GM12875 (cell line): ENCODE results near the gene MEIOB.
"Not testable (repeated sequence)": the region's sequence is repeated elsewhere in the genome, so short reads cannot be mapped to it uniquely, and the experiment has no call there.

Source experiments
- H3K4me3 ChIP-seq: one replicate; pipeline ENCODE4 v1.5.1; 2011; ENCODE audit warnings: low read depth, low read length, control low read depth
- TF ChIP-seq, protein P1 (sequence below): IDR thresholded peaks from 2 replicates; pipeline ENCODE4 v1.5.1; 2011; ENCODE audit warnings: low read depth, mild to moderate bottlenecking, control low read depth, inconsistent platforms, low read length, moderate library complexity, borderline replicate concordance; ENCODE audit not compliant: insufficient read depth

The MEIOB gene, protein sequence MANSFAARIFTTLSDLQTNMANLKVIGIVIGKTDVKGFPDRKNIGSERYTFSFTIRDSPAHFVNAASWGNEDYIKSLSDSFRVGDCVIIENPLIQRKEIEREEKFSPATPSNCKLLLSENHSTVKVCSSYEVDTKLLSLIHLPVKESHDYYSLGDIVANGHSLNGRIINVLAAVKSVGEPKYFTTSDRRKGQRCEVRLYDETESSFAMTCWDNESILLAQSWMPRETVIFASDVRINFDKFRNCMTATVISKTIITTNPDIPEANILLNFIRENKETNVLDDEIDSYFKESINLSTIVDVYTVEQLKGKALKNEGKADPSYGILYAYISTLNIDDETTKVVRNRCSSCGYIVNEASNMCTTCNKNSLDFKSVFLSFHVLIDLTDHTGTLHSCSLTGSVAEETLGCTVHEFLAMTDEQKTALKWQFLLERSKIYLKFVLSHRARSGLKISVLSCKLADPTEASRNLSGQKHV

DNA sequence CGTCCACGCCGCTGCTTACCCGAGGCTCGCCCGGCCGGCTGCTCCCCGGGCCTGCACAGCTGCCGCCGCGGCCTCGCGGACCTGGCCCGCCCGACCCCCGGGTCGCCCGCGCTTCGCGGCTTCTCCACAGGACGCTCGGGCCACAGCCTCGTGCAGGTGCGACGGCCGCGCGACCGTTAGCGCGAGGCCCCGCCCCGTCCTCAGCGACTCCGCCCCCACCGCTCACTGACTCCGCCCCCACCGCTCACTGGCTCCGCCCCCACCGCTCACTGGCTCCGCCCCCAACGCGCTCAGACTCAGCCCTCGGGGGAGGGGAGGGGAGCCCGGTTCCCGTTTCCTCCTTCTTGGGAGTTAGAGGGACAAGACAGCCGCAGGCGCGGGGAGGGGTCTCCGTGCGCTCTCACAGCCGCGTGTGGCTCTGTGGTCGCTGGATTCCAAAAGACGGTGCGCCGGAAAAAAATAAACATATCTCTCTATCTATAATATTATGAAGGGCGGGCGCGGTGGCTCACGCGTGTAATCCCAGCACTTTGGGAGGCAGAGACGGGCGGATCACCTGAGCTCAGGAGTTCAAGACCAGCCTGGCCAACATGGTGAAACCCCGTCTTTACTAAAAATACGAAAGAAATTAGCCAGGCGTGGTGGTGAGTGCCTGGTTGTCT lies at the start of gene MEIOB:
Gene MEIOB (minus strand): TSS at position 191 of the 662 bp plus-strand sequence. CDS start 3,989 bp downstream, outside the sequence.
- H3K4me3 ChIP-seq: peak within 1 kb of the TSS; percentile 44

DNA sequence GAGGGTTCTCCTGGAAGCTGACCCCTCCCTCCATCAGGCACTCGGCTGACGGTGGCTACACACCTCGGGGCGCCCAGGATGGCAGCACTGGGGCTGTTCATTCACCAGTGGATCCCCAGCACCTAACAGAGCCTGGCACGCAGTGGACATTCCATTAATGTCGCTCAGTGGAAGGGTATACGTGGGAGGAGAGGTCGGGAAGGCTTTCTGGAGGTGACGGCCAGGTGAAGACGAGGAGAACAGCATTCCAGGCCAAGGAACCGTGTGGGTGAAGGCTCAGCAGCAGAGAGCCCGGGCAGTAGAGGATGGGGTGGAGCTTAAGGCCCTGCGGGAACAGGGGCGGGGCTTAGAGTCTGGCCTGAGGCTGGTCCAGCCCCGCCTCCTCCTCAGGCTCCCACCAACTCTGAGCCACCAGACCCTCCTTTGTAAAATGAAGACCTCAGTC lies 48.8 kb upstream of the MEIOB start:
- TF ChIP-seq, protein P1, sequence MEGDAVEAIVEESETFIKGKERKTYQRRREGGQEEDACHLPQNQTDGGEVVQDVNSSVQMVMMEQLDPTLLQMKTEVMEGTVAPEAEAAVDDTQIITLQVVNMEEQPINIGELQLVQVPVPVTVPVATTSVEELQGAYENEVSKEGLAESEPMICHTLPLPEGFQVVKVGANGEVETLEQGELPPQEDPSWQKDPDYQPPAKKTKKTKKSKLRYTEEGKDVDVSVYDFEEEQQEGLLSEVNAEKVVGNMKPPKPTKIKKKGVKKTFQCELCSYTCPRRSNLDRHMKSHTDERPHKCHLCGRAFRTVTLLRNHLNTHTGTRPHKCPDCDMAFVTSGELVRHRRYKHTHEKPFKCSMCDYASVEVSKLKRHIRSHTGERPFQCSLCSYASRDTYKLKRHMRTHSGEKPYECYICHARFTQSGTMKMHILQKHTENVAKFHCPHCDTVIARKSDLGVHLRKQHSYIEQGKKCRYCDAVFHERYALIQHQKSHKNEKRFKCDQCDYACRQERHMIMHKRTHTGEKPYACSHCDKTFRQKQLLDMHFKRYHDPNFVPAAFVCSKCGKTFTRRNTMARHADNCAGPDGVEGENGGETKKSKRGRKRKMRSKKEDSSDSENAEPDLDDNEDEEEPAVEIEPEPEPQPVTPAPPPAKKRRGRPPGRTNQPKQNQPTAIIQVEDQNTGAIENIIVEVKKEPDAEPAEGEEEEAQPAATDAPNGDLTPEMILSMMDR: no peak
- H3K4me3 ChIP-seq: no peak overlapping the region

More for the DNA sequence above, at the start of gene MEIOB:
- TF ChIP-seq, protein P1: no peak

DNA sequence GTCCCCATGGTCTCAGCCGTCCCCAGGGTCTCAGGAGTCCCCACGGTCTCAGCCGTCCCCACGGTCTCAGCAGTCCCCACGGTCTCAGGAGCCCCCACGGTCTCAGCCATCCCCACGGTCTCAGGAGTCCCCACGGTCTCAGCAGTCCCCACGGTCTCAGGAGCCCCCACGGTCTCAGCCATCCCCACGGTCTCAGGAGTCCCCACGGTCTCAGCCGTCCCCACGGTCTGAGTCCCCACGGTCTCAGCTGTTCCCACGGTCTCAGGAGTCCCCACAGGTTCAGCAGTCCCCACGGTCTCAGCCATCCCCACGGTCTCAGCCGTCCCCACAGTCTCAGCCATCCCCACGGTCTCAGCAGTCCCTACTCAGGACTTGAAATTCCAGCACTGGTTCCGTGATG lies 48.2 kb upstream of the MEIOB start:
- H3K4me3 ChIP-seq: not testable (repeated sequence)

DNA sequence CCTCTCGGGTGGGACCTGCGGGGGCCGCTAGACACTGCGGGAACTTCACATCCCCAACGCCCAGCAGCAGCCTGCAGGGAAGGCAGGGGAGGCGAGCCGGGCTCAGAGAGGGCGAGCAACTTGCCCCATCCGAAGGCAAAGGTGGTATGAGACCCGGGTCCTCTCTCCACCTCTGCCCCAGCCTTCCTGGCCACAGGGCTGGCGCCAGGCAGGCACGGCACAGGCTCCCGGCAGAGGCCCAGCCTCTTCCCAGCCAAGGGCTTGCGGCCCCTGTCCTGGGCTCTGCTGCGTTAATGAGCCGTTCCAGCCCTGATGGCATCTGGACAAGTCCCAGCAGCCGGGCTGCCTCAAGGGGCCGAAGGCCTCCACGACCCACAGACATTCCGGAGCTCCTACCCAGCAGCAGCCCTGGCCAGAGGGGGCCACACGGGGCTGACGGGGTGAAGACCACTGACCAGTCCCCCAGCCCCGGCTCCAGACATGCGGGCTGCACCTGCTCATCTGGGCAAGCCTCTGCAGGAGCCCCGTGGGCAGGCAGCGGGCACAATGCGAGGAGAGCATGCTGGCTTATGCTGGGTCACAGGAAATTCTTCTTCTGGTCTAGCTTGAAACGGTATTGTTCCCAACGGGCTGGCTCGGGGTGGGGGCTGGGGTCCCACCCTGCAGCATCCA lies 47.5 kb upstream of the MEIOB start:
- H3K4me3 ChIP-seq: no peak overlapping the region
- TF ChIP-seq, protein P1: no peak

DNA sequence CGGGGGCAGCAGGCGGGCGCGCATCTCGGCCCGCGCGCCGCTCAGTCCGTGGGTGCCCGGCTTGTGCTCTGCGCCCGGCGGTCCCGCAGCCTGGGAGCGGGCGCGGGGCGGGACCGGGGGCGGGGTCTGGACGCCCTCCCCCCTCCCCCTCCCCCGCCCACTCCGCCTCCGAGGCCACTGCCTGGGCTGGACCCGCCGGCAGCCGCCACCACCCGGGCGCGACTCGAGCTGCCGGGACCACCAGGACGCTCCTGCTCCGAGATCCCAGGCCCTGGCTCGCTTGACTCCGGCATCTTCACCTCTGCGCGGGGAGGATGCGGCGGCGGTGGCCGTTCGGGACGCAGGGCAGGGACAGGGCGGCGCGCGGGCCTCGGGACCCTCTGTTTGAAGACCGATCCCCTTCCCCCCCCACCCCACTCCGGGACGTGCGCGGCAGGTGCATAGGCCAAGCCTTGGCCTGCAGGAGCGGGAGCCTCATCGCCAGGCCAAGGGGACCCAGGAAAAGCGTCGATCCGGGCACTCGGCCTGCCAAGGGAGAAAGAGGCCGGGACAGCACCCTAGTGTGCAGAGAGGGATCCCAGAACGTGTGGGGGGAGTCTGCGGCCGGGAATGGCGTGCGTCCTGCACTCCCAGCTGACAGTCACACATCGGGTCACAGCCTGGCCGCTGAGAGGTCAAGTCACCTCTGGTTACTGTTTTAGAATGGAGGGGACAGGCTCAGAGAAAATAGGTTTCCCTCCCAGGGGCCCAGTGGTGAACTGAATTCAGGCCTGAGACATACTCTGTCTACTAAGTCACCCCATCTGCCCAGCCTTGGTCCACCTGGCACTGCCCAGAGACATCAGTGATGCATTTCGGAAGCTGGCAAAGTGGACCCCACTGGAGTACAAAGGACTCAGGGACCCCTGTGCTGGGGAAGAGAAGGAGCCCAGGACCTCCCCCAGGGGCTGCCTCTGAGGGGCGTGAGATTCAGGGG lies 46.7 kb upstream of the MEIOB start, which contains the start of gene HS3ST6:
Gene HS3ST6 (minus strand): TSS at position 65 of the 976 bp plus-strand sequence. CDS start 92 bp downstream, outside the sequence.
- no peak within 1 kb of the TSS for H3K4me3 ChIP-seq
- TF ChIP-seq, protein P1: no peak

DNA sequence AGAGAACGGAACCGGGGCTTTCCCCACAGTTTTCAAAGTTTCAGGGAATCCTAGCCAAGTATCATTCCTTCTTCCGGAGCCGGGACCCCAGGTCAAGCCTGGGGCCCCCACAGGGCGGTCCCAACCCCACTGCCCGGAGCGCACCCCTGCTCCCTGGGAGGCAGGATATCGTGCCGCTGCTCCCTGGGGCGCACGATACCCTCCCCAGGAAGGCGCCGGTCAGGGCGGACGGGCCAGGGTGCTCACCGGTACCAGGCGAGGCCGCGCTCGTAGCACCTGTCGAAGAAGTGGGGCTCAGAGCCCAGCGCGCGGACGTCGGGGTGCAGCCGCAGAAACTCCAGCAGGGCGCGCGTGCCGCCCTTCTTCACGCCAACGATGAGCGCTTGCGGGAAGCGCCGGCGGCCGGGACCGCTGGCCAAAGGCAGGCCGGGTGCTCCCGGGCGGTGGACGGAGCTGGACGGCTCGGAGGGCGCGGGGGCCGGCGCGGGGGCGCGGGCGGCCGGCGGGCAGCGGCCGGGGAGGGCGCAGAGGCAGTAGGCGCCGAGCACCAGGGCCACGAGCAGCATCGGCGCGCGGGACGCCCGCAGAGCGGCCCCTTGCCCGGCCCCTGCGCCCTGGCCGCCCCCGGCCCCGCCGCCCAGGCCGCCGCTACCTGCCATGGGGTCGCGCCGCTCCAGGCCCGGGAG lies 45.8 kb upstream of the MEIOB start:
- H3K4me3 ChIP-seq: no peak overlapping the region
- TF ChIP-seq, protein P1: no peak
